Trophoblast cell (in vitro differentiated cells and primary cell): ENCODE measurements around the gene IPO11.
A peak's percentile ranks its signal among the peaks of the same experiment; 100 is the strongest.

Experiments
- DNase-seq, 2 donors: peaks; one replicate each; pipeline ENCODE4 v3.0.0-alpha.2; 2016
- H2AFZ ChIP-seq: 2 replicates; pipeline ENCODE4 v1.6.1; 2013; ENCODE audit warnings: low read length, moderate library complexity, mild to moderate bottlenecking; ENCODE audit not compliant: insufficient read depth, poor library complexity
- H2AK5ac ChIP-seq: 2 replicates; pipeline ENCODE4 v1.6.1; 2013; ENCODE audit warnings: mild to moderate bottlenecking, low read length
- H2BK120ac ChIP-seq: 2 replicates; pipeline ENCODE4 v1.6.1; 2013; ENCODE audit warnings: low read length, mild to moderate bottlenecking, moderate library complexity; ENCODE audit not compliant: insufficient read depth, poor library complexity
- H2BK12ac ChIP-seq: 2 replicates; pipeline ENCODE4 v1.6.1; 2013; ENCODE audit warnings: mild to moderate bottlenecking, low read length, moderate library complexity
- H2BK5ac ChIP-seq: 2 replicates; pipeline ENCODE4 v1.6.1; 2013; ENCODE audit warnings: low read length, low read depth, moderate library complexity, mild to moderate bottlenecking; ENCODE audit not compliant: poor library complexity
- H3K14ac ChIP-seq: 2 replicates; pipeline ENCODE4 v1.6.1; 2013; ENCODE audit warnings: mild to moderate bottlenecking, low read length
- H3K18ac ChIP-seq: 2 replicates; pipeline ENCODE4 v1.6.1; 2013; ENCODE audit warnings: mild to moderate bottlenecking, low read length
- H3K23ac ChIP-seq: 2 replicates; pipeline ENCODE4 v1.6.1; 2013; ENCODE audit warnings: low read length
- H3K27ac ChIP-seq: 2 replicates; pipeline ENCODE4 v1.5.1; 2013; ENCODE audit warnings: low read depth, mild to moderate bottlenecking, inconsistent platforms, low read length, moderate library complexity
- H3K27me3 ChIP-seq: 2 replicates; pipeline ENCODE4 v1.6.1; 2013; ENCODE audit warnings: inconsistent platforms, mild to moderate bottlenecking, low read length, moderate library complexity; ENCODE audit not compliant: insufficient read depth
- H3K36me3 ChIP-seq, 2 experiments: 1 replicate in 1 of 2; 2 replicates in 1 of 2; pipeline ENCODE4 v1.6.1; 2013; ENCODE audit warnings: low read length in 2 of 2, mild to moderate bottlenecking in 2 of 2, moderate library complexity in 1 of 2; ENCODE audit not compliant: insufficient read depth in 2 of 2, control insufficient read depth in 1 of 2
- H3K4ac ChIP-seq: 2 replicates; pipeline ENCODE4 v1.6.1; 2013; ENCODE audit warnings: low read depth, mild to moderate bottlenecking, low read length, moderate library complexity
- H3K4me1 ChIP-seq, 2 experiments: 1 replicate in 1 of 2; 2 replicates in 1 of 2; pipeline ENCODE4 v1.6.1; 2013; ENCODE audit warnings: low read length in 2 of 2, mild to moderate bottlenecking in 2 of 2, moderate library complexity in 1 of 2; ENCODE audit not compliant: insufficient read depth in 2 of 2, control insufficient read depth in 1 of 2
- H3K4me2 ChIP-seq: 2 replicates; pipeline ENCODE4 v1.6.1; 2013; ENCODE audit warnings: inconsistent platforms, mild to moderate bottlenecking, low read length, moderate library complexity
- H3K4me3 ChIP-seq: 2 replicates; pipeline ENCODE4 v1.5.1; 2013; ENCODE audit warnings: mild to moderate bottlenecking, low read depth, low read length, inconsistent platforms
- H3K79me1 ChIP-seq: one replicate; pipeline ENCODE4 v1.6.1; 2013; ENCODE audit warnings: low read length
- H3K79me2 ChIP-seq: 2 replicates; pipeline ENCODE4 v1.6.1; 2013; ENCODE audit warnings: low read length, mild to moderate bottlenecking; ENCODE audit not compliant: control insufficient read depth, insufficient read depth, poor library complexity
- H3K9ac ChIP-seq: 2 replicates; pipeline ENCODE4 v1.6.1; 2013; ENCODE audit warnings: mild to moderate bottlenecking, low read length
- H3K9me3 ChIP-seq: 2 replicates; pipeline ENCODE4 v1.6.1; 2013; ENCODE audit warnings: low read depth, mild to moderate bottlenecking, control low read depth, inconsistent platforms, low read length; ENCODE audit not compliant: insufficient read depth
- H4K12ac ChIP-seq: 2 replicates; pipeline ENCODE4 v1.6.1; 2013; ENCODE audit warnings: low read depth, mild to moderate bottlenecking, low read length, moderate library complexity
- H4K8ac ChIP-seq: 2 replicates; pipeline ENCODE4 v1.6.1; 2013; ENCODE audit warnings: low read depth, mild to moderate bottlenecking, low read length, moderate library complexity
- H4K91ac ChIP-seq: one replicate; pipeline ENCODE4 v1.6.1; 2013; ENCODE audit warnings: low read depth, mild to moderate bottlenecking, low read length, moderate library complexity
- WGBS: extraction: QIAGEN DNeasy Blood & Tissue Kit; methylation state at CpG from one replicate; pipeline ENCODE4 v1.1.7; 2013; ENCODE audit warnings: missing lambda C conversion rate; ENCODE audit not compliant: insufficient read length, insufficient coverage; ENCODE audit errors: extremely low coverage; 5-methylcytosine and 5-hydroxymethylcytosine counted together

The IPO11 gene

DNA sequence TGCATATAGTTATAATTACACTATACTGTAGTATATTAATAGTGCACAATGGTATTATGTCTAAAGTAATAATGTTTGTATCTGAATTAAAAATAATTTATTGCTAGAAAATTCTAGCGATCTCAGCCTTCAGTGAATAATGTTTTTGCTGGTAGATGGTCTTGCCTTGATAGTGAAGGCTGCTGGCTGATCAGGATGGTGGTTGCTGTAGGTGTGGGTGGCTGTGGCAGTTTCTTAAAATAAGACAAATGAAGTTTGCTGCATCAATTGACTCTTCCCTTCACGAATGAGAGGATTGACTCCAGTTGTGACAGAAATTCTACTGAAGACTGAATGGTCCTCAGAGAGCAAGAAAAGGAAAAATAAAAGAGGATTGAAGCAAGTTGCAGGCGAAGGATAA, 146.4 kb downstream of the IPO11 start:
- Histone ChIP-seq H3K9ac (no peak overlapping the region), H3K79me1 (no peaks in the 10 kb centered on the region), H2BK5ac (no peak overlapping the region), H3K18ac (no peak overlapping the region), H3K4me2 (no peak overlapping the region), H2AK5ac (no peak overlapping the region), H2AFZ (no peak overlapping the region), H3K23ac (no peak overlapping the region), H2BK12ac (no peak overlapping the region), H3K27ac (no peak overlapping the region), H4K8ac (no peak overlapping the region), H3K36me3 (no peaks in the 10 kb centered on the region), H4K12ac (no peak overlapping the region), H3K4ac (no peak overlapping the region), H3K4me1 (peaks cover 0 to 2% of the 10 kb centered on the region in 2 experiments), H3K27me3 (no peaks in the 10 kb centered on the region), H3K4me3 (no peak overlapping the region), H3K79me2 (no peaks in the 10 kb centered on the region), H3K14ac (no peak overlapping the region), H3K9me3 (no peaks in the 10 kb centered on the region), H4K91ac (no peak overlapping the region), H2BK120ac (no peak overlapping the region)
- WGBS: no CpG with 5 or more reads among the region's 3 CpGs
- no peak for DNase-seq

DNA sequence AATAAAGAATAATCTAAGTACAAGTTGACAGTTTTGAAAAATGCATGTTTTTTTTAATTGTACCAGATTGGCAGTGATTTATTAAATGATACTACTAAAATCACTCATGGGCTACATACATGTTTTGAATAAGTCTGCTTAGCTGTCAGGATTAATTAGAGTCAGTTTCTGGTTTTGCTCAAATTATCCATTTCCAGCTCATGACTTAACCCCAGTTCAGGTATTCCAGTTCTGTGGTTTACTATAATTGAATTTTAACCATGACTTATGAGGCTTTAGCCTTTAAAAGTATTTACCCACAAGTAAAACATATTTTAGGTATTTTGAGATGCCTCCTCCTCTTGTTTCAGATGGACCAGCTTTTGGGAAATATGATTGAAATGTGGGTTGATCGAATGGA, 148.2 kb downstream of the IPO11 start:
- Histone ChIP-seq H3K36me3 (no peaks in the 10 kb centered on the region), H3K9me3 (no peaks in the 10 kb centered on the region), H3K23ac (no peak overlapping the region), H3K27ac (no peak overlapping the region), H3K4me3 (no peak overlapping the region), H3K9ac (no peak overlapping the region), H3K79me1 (no peaks in the 10 kb centered on the region), H2AFZ (no peak overlapping the region), H2AK5ac (no peak overlapping the region), H3K18ac (no peak overlapping the region), H3K14ac (no peak overlapping the region), H2BK120ac (no peak overlapping the region), H3K27me3 (no peaks in the 10 kb centered on the region), H4K8ac (no peak overlapping the region), H3K4ac (no peak overlapping the region), H4K12ac (no peak overlapping the region), H3K4me2 (no peak overlapping the region), H2BK5ac (no peak overlapping the region), H3K79me2 (no peaks in the 10 kb centered on the region), H3K4me1 (peaks cover 0 to 2% of the 10 kb centered on the region in 2 experiments), H2BK12ac (no peak overlapping the region), H4K91ac (no peak overlapping the region)
- no peak for DNase-seq
- no CpG with 5 or more reads among the region's 1 CpG for WGBS

DNA sequence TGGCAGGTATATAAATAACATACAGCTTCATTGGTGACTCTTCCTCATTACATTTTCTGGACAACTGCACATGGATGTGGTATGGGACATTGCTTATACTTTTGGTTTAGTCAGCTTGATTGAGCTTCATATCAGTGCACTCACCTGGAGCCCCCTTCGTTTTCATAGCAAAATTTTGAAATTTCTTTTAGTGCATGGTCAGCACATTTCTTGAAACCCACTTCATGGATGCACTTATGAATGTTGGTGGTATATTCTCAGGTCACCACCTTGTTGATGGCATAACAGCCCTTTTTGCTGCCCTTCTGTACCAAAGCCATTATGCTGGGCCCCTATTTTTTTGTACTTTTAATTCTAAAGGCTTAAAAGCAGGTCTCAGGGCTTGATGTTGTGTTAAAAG, 149.3 kb downstream of the IPO11 start:
- Histone ChIP-seq H3K27me3 (no peaks in the 10 kb centered on the region), H4K8ac (no peak overlapping the region), H3K79me2 (no peaks in the 10 kb centered on the region), H3K9ac (no peak overlapping the region), H4K91ac (no peak overlapping the region), H3K18ac (no peak overlapping the region), H2AK5ac (no peak overlapping the region), H3K4me2 (no peak overlapping the region), H2BK5ac (no peak overlapping the region), H3K23ac (no peak overlapping the region), H3K9me3 (no peaks in the 10 kb centered on the region), H3K4me3 (no peak overlapping the region), H3K4ac (no peak overlapping the region), H4K12ac (no peak overlapping the region), H3K4me1 (peaks cover 0 to 2% of the 10 kb centered on the region in 2 experiments), H2AFZ (no peak overlapping the region), H3K14ac (no peak overlapping the region), H3K36me3 (no peaks in the 10 kb centered on the region), H2BK120ac (no peak overlapping the region), H3K27ac (no peak overlapping the region), H2BK12ac (no peak overlapping the region), H3K79me1 (no peaks in the 10 kb centered on the region)
- DNase-seq: no peak
- no CpG with 5 or more reads among the region's 1 CpG for WGBS

DNA sequence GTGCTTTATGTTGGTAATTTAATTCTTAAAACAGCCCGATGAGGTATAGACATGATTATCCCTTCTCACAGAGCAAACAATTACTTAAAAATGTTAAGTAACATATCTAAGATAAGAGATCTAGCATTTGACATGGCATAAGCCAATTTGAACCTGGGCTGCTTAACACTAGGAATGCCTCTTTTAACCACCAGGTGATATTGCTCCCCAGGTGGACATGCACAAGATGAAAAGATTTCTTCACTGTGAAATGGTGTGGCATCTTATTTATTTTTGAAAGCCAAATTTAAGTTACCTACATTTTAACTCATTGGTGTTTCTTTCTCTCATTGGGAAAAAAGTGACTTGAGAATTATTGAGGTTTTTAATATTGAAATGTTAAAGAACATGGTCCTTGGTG, 150.3 kb downstream of the IPO11 start:
- no peak overlapping the region for H3K27ac ChIP-seq
- no peak overlapping the region for H3K14ac ChIP-seq
- H3K23ac ChIP-seq: no peak overlapping the region
- WGBS: no CpG with 5 or more reads among the region's 1 CpG
- no peak overlapping the region for H4K91ac ChIP-seq
- peak in 1 of 2 donors; percentile 24 for DNase-seq
- no peak overlapping the region for H3K9ac ChIP-seq
- H2AK5ac ChIP-seq: no peak overlapping the region
- no peak overlapping the region for H4K8ac ChIP-seq
- H3K9me3 ChIP-seq: peaks cover 4% of the 10 kb centered on the region
- no peak overlapping the region for H2BK120ac ChIP-seq
- no peaks in the 10 kb centered on the region for H3K27me3 ChIP-seq
- H3K4ac ChIP-seq: no peak overlapping the region
- no peak overlapping the region for H3K4me2 ChIP-seq
- no peaks in the 10 kb centered on the region for H3K79me1 ChIP-seq
- no peak overlapping the region for H4K12ac ChIP-seq
- no peak overlapping the region for H2BK5ac ChIP-seq
- no peak overlapping the region for H3K4me3 ChIP-seq
- no peak overlapping the region for H3K18ac ChIP-seq
- H2AFZ ChIP-seq: no peak overlapping the region
- H3K79me2 ChIP-seq: no peaks in the 10 kb centered on the region
- peaks cover 0 to 4% of the 10 kb centered on the region in 2 experiments for H3K36me3 ChIP-seq
- no peak overlapping the region for H2BK12ac ChIP-seq
- H3K4me1 ChIP-seq: peaks cover 0 to 2% of the 10 kb centered on the region in 2 experiments
